Ishikawa (cell line): ENCODE data around the gene CELSR1.

ENCODE experiments used
- CEBPB ChIP-seq: IDR thresholded peaks from 2 replicates; pipeline ENCODE4 v1.6.1; 2012
- CREB1 ChIP-seq: IDR thresholded peaks from 2 replicates; pipeline ENCODE4 v1.6.1; 2012; ENCODE audit warnings: low read depth
- EGR1 ChIP-seq: IDR thresholded peaks from 2 replicates; pipeline ENCODE4 v1.6.1; 2012
- EP300 ChIP-seq: IDR thresholded peaks from 2 replicates; pipeline ENCODE4 v1.6.1; 2012; ENCODE audit warnings: borderline replicate concordance
- FOXM1 ChIP-seq: IDR thresholded peaks from 2 replicates; pipeline ENCODE4 v1.6.1; 2012; ENCODE audit warnings: low read depth, borderline replicate concordance
- MAX ChIP-seq: IDR thresholded peaks from 2 replicates; pipeline ENCODE4 v1.6.1; 2012
- NFIC ChIP-seq: IDR thresholded peaks from 2 replicates; pipeline ENCODE4 v1.6.1; 2012
- RAD21 ChIP-seq: IDR thresholded peaks from 2 replicates; pipeline ENCODE4 v1.6.1; 2012; ENCODE audit warnings: low read depth
- REST ChIP-seq: IDR thresholded peaks from 2 replicates; pipeline ENCODE4 v1.6.1; 2012; ENCODE audit warnings: low read depth, mild to moderate bottlenecking
- TAF1 ChIP-seq: IDR thresholded peaks from 2 replicates; pipeline ENCODE4 v1.6.1; 2012; ENCODE audit warnings: low read depth, mild to moderate bottlenecking
- TCF12 ChIP-seq: IDR thresholded peaks from 2 replicates; pipeline ENCODE4 v1.6.1; 2012; ENCODE audit warnings: low read depth
- TEAD4 ChIP-seq: IDR thresholded peaks from 2 replicates; pipeline ENCODE4 v1.6.1; 2012
- USF1 ChIP-seq: IDR thresholded peaks from 2 replicates; pipeline ENCODE4 v1.6.1; 2012
- YY1 ChIP-seq: IDR thresholded peaks from 2 replicates; pipeline ENCODE4 v1.6.1; 2012; ENCODE audit warnings: low read depth
- ZBTB7A ChIP-seq: IDR thresholded peaks from 2 replicates; pipeline ENCODE4 v1.6.1; 2012; ENCODE audit warnings: low read depth

Gene CELSR1

GRCh38 chr22:46340676-46341075 is 196.7 kb downstream of the CELSR1 start:
- TF ChIP-seq EP300 (no peak), REST (no peak), FOXM1 (no peak), RAD21 (no peak), TCF12 (no peak), EGR1 (no peak)

- TF ChIP-seq MAX: no peak
- TF ChIP-seq NFIC: no peak
- TF ChIP-seq RAD21: no peak
- TF ChIP-seq ZBTB7A: no peak
- no peak for TF ChIP-seq YY1
- TF ChIP-seq CREB1: no peak
- TF ChIP-seq EGR1: no peak
- TF ChIP-seq TAF1: no peak
- no peak for TF ChIP-seq TEAD4
- TF ChIP-seq EP300: no peak
- no peak for TF ChIP-seq REST
- TF ChIP-seq TCF12: no peak
- no peak for TF ChIP-seq CEBPB
- TF ChIP-seq FOXM1: no peak
- TF ChIP-seq USF1: no peak
These were observed 197.5 kb downstream of the CELSR1 start for GRCh38 chr22:46339956-46340355.

- no peak for TF ChIP-seq REST
- TF ChIP-seq MAX: no peak
- no peak for TF ChIP-seq YY1
- no peak for TF ChIP-seq EGR1
- no peak for TF ChIP-seq RAD21
- no peak for TF ChIP-seq TCF12
- TF ChIP-seq NFIC: no peak
- TF ChIP-seq USF1: no peak
- TF ChIP-seq ZBTB7A: no peak
- TF ChIP-seq EP300: no peak
- no peak for TF ChIP-seq CREB1
- no peak for TF ChIP-seq TAF1
- no peak for TF ChIP-seq FOXM1
These were observed 198.8 kb downstream of the CELSR1 start for GRCh38 chr22:46338636-46339035.

- no peak for TF ChIP-seq USF1
- no peak for TF ChIP-seq RAD21
- TF ChIP-seq FOXM1: no peak
- TF ChIP-seq REST: peak; percentile 57
These were observed 199.6 kb downstream of the CELSR1 start for GRCh38 chr22:46337870-46338269.
